Endothelial cell (in vitro differentiated cells): ENCODE results near the gene PLSCR2. TPM values are rescaled to one million over a fixed set of nuclear protein-coding genes. Genes with fewer than 3 reads are reported as not detected.

Experiments used
- DNase-seq: peaks from one replicate; pipeline ENCODE4 v3.0.0; 2021; ENCODE audit warnings: low spot score
- H3K27ac Mint-ChIP-seq: one replicate; pipeline ENCODE4 v1.8.0; 2021; ENCODE audit warnings: mixed read lengths, inconsistent platforms; ENCODE audit not compliant: unreplicated experiment
- H3K27me3 Mint-ChIP-seq: one replicate; pipeline ENCODE4 v1.8.0; 2021; ENCODE audit warnings: mild to moderate bottlenecking, moderate library complexity, mixed read lengths, inconsistent platforms; ENCODE audit not compliant: unreplicated experiment
- H3K36me3 Mint-ChIP-seq: one replicate; pipeline ENCODE4 v1.8.0; 2021; ENCODE audit warnings: mild to moderate bottlenecking, low read depth, mixed read lengths, inconsistent platforms; ENCODE audit not compliant: unreplicated experiment
- H3K4me1 Mint-ChIP-seq: one replicate; pipeline ENCODE4 v1.8.0; 2021; ENCODE audit warnings: mild to moderate bottlenecking, mixed read lengths, inconsistent platforms; ENCODE audit not compliant: unreplicated experiment
- H3K4me3 Mint-ChIP-seq: one replicate; pipeline ENCODE4 v1.8.0; 2021; ENCODE audit warnings: mild to moderate bottlenecking, mixed read lengths, inconsistent platforms; ENCODE audit not compliant: unreplicated experiment
- H3K9me3 Mint-ChIP-seq: one replicate; pipeline ENCODE4 v1.8.0; 2021; ENCODE audit warnings: mixed read lengths, inconsistent platforms; ENCODE audit not compliant: unreplicated experiment
- CTCF ChIP-seq: fragments of 200-600 bp; sonication (generic); IDR thresholded peaks from one replicate; pipeline ENCODE4 v1.5.0; 2021; ENCODE audit warnings: antibody characterized with exemption; ENCODE audit not compliant: unreplicated experiment
- total RNA-seq: library from RNA; stranded (reverse); fragmentation: NEBNext Ultra II Directional; extraction: Animal tissue kit (Norgen Biotek cat#: 25700); gene quantifications from one replicate; pipeline ENCODE4 v1.2.1, GENCODE V29; 2021; ENCODE audit not compliant: unreplicated experiment

PLSCR2 gene
- total RNA-seq, 1 donor from 2014 or later: not detected

DNA sequence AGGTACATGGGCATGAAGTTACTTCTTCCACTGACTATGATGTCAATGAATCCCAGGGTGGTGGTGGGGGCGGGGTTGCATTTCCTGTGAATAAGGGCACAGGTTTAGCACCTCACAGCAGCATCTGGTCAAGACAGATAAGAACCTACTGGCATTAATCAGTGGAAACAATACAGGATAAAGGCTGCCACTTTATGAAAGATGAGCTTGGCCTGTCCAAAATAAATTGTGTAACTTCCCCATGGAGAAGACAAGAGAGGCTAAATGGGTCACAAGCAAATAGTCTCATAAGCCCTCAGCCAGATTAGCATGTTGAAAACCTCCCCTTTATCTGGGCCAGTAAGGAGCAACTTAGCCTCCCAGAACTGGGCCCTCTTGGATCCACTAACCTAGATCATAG lies 27.4 kb upstream of the PLSCR2 start:
- TF ChIP-seq CTCF: no peak
- Mint-ChIP-seq H3K4me1 (peaks cover 8% of the 10 kb centered on the region), H3K9me3 (no peaks in the 10 kb centered on the region), H3K36me3 (no peaks in the 10 kb centered on the region), H3K27ac (no peak overlapping the region), H3K27me3 (peaks cover 1% of the 10 kb centered on the region), H3K4me3 (peak overlapping the region; percentile 14)
- DNase-seq: no peak

- no peak for DNase-seq
- Mint-ChIP-seq H3K36me3 (no peaks in the 10 kb centered on the region), H3K27ac (peak overlapping the region; percentile 65), H3K27me3 (peaks cover 1% of the 10 kb centered on the region), H3K9me3 (no peaks in the 10 kb centered on the region), H3K4me3 (peak overlapping the region; percentile 14), H3K4me1 (peaks cover 8% of the 10 kb centered on the region)
- TF ChIP-seq CTCF: no peak
Observed at GRCh38 chr3:146496251-146496650, 26.9 kb upstream of the PLSCR2 start.

- no peak for TF ChIP-seq CTCF
- no peak for DNase-seq
- Mint-ChIP-seq H3K9me3 (no peaks in the 10 kb centered on the region), H3K27me3 (peaks cover 1% of the 10 kb centered on the region), H3K4me1 (peaks cover 8% of the 10 kb centered on the region), H3K4me3 (no peak overlapping the region), H3K36me3 (no peaks in the 10 kb centered on the region), H3K27ac (no peak overlapping the region)
Observed at GRCh38 chr3:146493761-146494160, 24.4 kb upstream of the PLSCR2 start.

- Mint-ChIP-seq H3K4me3 (no peak overlapping the region), H3K9me3 (no peaks in the 10 kb centered on the region), H3K36me3 (no peaks in the 10 kb centered on the region), H3K4me1 (peaks cover 8% of the 10 kb centered on the region), H3K27ac (no peak overlapping the region), H3K27me3 (peaks cover 1% of the 10 kb centered on the region)
- TF ChIP-seq CTCF: no peak
- no peak for DNase-seq
Observed at GRCh38 chr3:146493221-146493620, 23.9 kb upstream of the PLSCR2 start.

GRCh38 chr3:146491303-146491702 lies 21.9 kb upstream of the PLSCR2 start:
- no peak for TF ChIP-seq CTCF
- Mint-ChIP-seq H3K4me1 (peaks cover 3% of the 10 kb centered on the region), H3K27me3 (peaks cover 3% of the 10 kb centered on the region), H3K27ac (no peak overlapping the region), H3K9me3 (no peaks in the 10 kb centered on the region), H3K36me3 (no peaks in the 10 kb centered on the region), H3K4me3 (no peak overlapping the region)
- no peak for DNase-seq
